Adrenal gland (tissue), 12 donors: ENCODE data around the gene YTHDF1. TPM values are rescaled to one million over a fixed set of nuclear protein-coding genes. Genes with fewer than 3 reads are reported as not detected.

ENCODE experiments used
- DNase-seq, 7 donors: peaks; one replicate each; pipeline ENCODE4 v3.0.0-alpha.2; 2019 to 2020
- H3K27ac ChIP-seq, 5 donors: fragments of 200-600 bp; sonication (generic) in 4 of 5; 1 replicate in 3 of 5; 2 replicates in 2 of 5; pipeline versions ENCODE4 v1.5.1 to v1.8.0; 2016 to 2020; ENCODE audit warnings: mild to moderate bottlenecking in 1 of 5
- H3K27me3 ChIP-seq: fragments of 200-600 bp; 2 replicates; pipeline ENCODE4 v1.8.0; 2021
- H3K36me3 ChIP-seq, 2 donors: fragments of 200-600 bp; replicated peaks in 1 of 2; 1 replicate in 1 of 2; 2 replicates in 1 of 2; pipeline versions ENCODE4 v1.5.1 to v1.8.0; 2018 to 2022
- H3K4me1 ChIP-seq, 2 donors: fragments of 200-600 bp; replicated peaks in 1 of 2; 1 replicate in 1 of 2; 2 replicates in 1 of 2; pipeline versions ENCODE4 v1.5.1 to v1.8.0; 2018 to 2021
- H3K4me3 ChIP-seq, 4 donors: fragments of 200-600 bp; sonication (generic) in 3 of 4; one replicate each; pipeline ENCODE4 v1.5.1; 2016 to 2018
- H3K9me3 ChIP-seq, 3 donors: fragments of 200-600 bp; sonication (generic) in 1 of 3; replicated peaks in 1 of 3; 1 replicate in 2 of 3; 2 replicates in 1 of 3; pipeline versions ENCODE4 v1.5.1 to v1.8.0; 2016 to 2021
- CTCF ChIP-seq, 6 experiments: fragments of 450-650 bp in 4 of 6; fragments of 200-600 bp in 2 of 6; sonication (generic) in 1 of 6; IDR thresholded peaks; 1 replicate in 5 of 6; 2 replicates in 1 of 6; pipeline versions ENCODE4 v1.5.1 to v1.8.0; 2016 to 2021; ENCODE audit warnings: antibody characterized with exemption in 6 of 6, mild to moderate bottlenecking in 2 of 6, moderate library complexity in 1 of 6
- POLR2A ChIP-seq, 2 donors: fragments of 450-650 bp; IDR thresholded peaks; one replicate each; pipeline ENCODE4 v1.6.1; 2017; ENCODE audit warnings: antibody characterized with exemption in 2 of 2, mild to moderate bottlenecking in 2 of 2, moderate library complexity in 1 of 2
- WGBS, 4 donors: extraction: QIAGEN DNeasy Blood & Tissue Kit in 2 of 4; methylation state at CpG; one replicate each; pipeline versions ENCODE4 v1.1.5 to v1.1.7; 2013 to 2017; 5-methylcytosine and 5-hydroxymethylcytosine counted together
- intact Hi-C, 2 donors: fragments of 100-400 bp; cut with DNase I; formaldehyde crosslinking; loops; one replicate each; pipeline versions ENCODE4 v1.14.1 to v1.15.0; 2022 to 2023
- polyA plus RNA-seq, 3 donors: library from polyadenylated mRNA; stranded (reverse); fragments of 200-250 nt in 2 of 3; fragments of 350-450 nt in 1 of 3; fragmentation: Illumina TruSeq in 1 of 3; extraction: RNeasy Lipid Tissue Mini Kit (QIAGEN cat#74804) in 1 of 3; gene quantifications; one replicate each; pipeline ENCODE4 v1.2.3, GENCODE V29; 2013 to 2014
- total RNA-seq, 9 donors: library from RNA; depleted of rRNA in 4 of 9; stranded (reverse); fragments of >200 nt in 4 of 9; fragments of 120-200 nt in 1 of 9; fragmentation: NEBNext Ultra II Directional in 1 of 9; extraction: Animal tissue kit (Norgen Biotek cat#: 25700) in 1 of 9; gene quantifications; one replicate each; pipeline versions ENCODE4 v1.1.0 to v1.2.4, GENCODE V29; 2013 to 2023
- donor health status: healthy with polysubstance abuse.
- donor health status: Bipolar disorder and iron deficiency.
- donor health status: DM: yes; HTN: yes; CAD: no.
- donor health status: DM: no; HTN: no; CAD: no.
- donor health status: DM: no; HTN: no; CAD: no.
- donor health status: DM: yes; HTN: yes; CAD: no.

Gene YTHDF1
- total and polyA plus RNA-seq, 12 donors: 18.1 to 41.9 (median 32.5) TPM

GRCh38 chr20:63255931-63256704 is 40.2 kb upstream of the YTHDF1 start:
- H3K4me1 ChIP-seq: peaks cover 0 to 5% of the 10 kb centered on the region in 2 donors
- no peak for DNase-seq
- intact Hi-C loops: no loop called here
- no peak overlapping the region for H3K4me3 ChIP-seq
- no peak for TF ChIP-seq POLR2A (IDR thresholded peaks at IDR 0.05)
- TF ChIP-seq CTCF (IDR thresholded peaks at IDR 0.05): no peak
- H3K36me3 ChIP-seq: no peaks in the 10 kb centered on the region
- no peaks in the 10 kb centered on the region for H3K9me3 ChIP-seq
- H3K27ac ChIP-seq: no peak overlapping the region
- H3K27me3 ChIP-seq: peaks cover 43% of the 10 kb centered on the region
- 58 to 63% (median 60%) methylated on average over 17 to 31 of the region's 31 CpGs for WGBS, 4 donors

- H3K4me3 ChIP-seq: no peak overlapping the region
- peaks cover 0 to 5% of the 10 kb centered on the region in 2 donors for H3K4me1 ChIP-seq
- TF ChIP-seq CTCF (IDR thresholded peaks at IDR 0.05): no peak
- no peak for TF ChIP-seq POLR2A (IDR thresholded peaks at IDR 0.05)
- no peaks in the 10 kb centered on the region for H3K9me3 ChIP-seq
- intact Hi-C loops: no loop called here
- no peaks in the 10 kb centered on the region for H3K36me3 ChIP-seq
- no peak for DNase-seq
- 10 to 25% (median 13%) methylated on average over 14 to 56 of the region's 56 CpGs; no CpG with 5 or more reads in 1 of the 4 donors for WGBS, 4 donors
- no peak overlapping the region for H3K27ac ChIP-seq
- H3K27me3 ChIP-seq: peaks cover 43% of the 10 kb centered on the region
Observed at GRCh38 chr20:63254606-63255384, 38.9 kb upstream of the YTHDF1 start.

DNA sequence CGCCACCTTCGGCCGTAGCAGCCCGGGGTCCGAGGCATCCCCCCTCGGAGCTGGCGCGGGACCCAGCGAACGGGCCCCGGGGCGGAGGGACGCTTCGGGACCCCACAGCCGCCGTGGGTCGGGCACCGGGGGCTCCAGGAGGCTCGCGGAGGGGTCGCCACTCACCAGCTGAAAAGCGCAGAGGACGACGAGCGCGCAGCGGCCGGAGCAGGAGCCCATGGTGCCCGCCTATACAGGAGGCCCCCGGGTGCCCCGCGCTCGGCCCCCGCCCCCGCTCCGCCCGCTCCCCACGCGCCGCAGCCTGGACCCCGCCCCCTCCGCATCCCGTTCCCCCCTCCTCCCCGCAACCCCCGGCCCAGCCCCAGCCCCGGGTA is 38.3 kb upstream of the YTHDF1 start, which contains the start of gene NKAIN4:
Gene NKAIN4 (minus strand): TSS at position 232 of the 374 bp plus-strand sequence. CDS start 13 bp downstream, at position 219.
- 0 to 3% (median 2%) methylated on average over 12 to 45 of the region's 46 CpGs; no CpG with 5 or more reads in 1 of the 4 donors for WGBS, 4 donors
- Histone ChIP-seq H3K27ac (no peak within 1 kb of the TSS), H3K27me3 (peaks cover 43% of the 10 kb centered on the region)

More for the DNA sequence above, 38.3 kb upstream of the YTHDF1 start, which contains the start of gene NKAIN4:
- intact Hi-C loops: no loop called here
- Histone ChIP-seq H3K36me3 (no peaks in the 10 kb centered on the region), H3K4me1 (peaks cover 0 to 5% of the 10 kb centered on the region in 2 donors), H3K4me3 (peak within 1 kb of the TSS in 1 of 4 donors; percentile 34), H3K9me3 (no peaks in the 10 kb centered on the region)
- TF ChIP-seq POLR2A (IDR thresholded peaks at IDR 0.05): no peak
- TF ChIP-seq CTCF (IDR thresholded peaks at IDR 0.05): no peak
- DNase-seq: no peak
